HCEC 1CT (cell line): Measurements from ENCODE around the gene PDLIM1.

ENCODE experiments used
- DNase-seq: peaks from one replicate; pipeline ENCODE4 v3.0.0-alpha.2; 2017

The PDLIM1 gene

GRCh38 chr10:95196046-95196445 is 94.8 kb downstream of the PDLIM1 start:
- DNase-seq, result no peak

DNA sequence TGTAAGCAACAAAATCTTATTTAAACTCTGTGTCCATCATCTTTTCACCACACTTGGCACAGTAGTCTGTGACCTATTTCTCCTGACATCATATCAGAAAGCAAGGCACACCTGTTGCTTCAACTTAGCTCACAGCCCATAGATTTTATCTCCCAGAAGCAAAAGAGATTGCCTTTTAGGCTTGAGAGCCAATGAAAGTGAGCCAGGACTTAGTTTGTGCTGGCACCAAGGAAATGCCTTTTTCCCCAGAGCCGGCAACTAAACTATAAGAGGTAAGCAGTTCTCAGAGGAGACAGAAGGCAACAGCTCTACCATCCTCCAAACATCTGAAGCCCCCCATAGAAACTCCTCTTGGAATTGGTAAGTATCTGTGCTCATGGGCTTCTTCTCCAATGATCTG is 96.9 kb downstream of the PDLIM1 start, which contains the start of gene ACSM6:
ACSM6 (plus strand) TSS at position 295 of the 400 bp plus-strand sequence. CDS start 248 bp downstream, outside the sequence.
- no peak for DNase-seq

DNA sequence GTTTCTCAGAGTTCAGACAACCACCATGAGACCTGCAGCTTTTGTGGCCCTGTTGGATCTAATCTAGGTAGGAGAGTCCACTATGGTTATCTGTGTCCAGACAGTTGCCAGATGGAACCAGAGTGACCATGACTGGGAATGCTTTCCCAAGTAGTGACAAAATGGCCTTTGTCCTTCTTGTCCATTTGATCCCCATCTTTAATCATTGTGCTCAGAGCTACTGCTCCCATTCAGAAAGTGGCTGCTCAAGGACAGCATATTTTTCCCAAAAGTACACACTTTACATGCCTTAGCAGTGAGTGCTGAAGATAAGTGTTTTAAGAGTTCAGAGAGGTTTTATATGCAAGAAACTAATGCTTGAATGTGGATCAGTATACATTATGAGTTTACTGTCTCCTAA is 102.2 kb downstream of the PDLIM1 start:
- DNase-seq, result no peak

- no peak for DNase-seq
Measured at GRCh38 chr10:95187617-95188016, 103.2 kb downstream of the PDLIM1 start.
